GM23338 (cell line): ENCODE results near the gene OTOGL. TPM values are rescaled to one million over a fixed set of nuclear protein-coding genes. Genes with fewer than 3 reads are reported as not detected.

ENCODE experiments used
- ATAC-seq: fragments of 200-7000 bp; cut with Tn5 transposase; 3 replicates; pipeline ENCODE4 v1.9.1; 2020
- DNase-seq: peaks from one replicate; pipeline ENCODE4 v3.0.0-alpha.2; 2015; ENCODE audit warnings: low spot score
- H2AFZ ChIP-seq: fragments of 200-600 bp; sonication (generic); 2 replicates; pipeline ENCODE4 v1.8.0; 2016; ENCODE audit warnings: antibody characterized with exemption, mild to moderate bottlenecking, moderate library complexity
- H3F3A ChIP-seq: fragments of 200-600 bp; sonication (generic); replicated peaks from 2 replicates; pipeline ENCODE4 v1.8.0; 2017; ENCODE audit warnings: antibody characterized with exemption, mixed run types, low read depth
- H3K27ac ChIP-seq: fragments of 200-600 bp; sonication (generic); 2 replicates; pipeline ENCODE4 v1.6.1; 2016; ENCODE audit warnings: low read depth
- H3K27me3 ChIP-seq: fragments of 200-600 bp; sonication (generic); 2 replicates; pipeline ENCODE4 v1.8.0; 2016; ENCODE audit warnings: mild to moderate bottlenecking, mixed run types, moderate library complexity; ENCODE audit not compliant: insufficient read depth
- H3K36me3 ChIP-seq: fragments of 200-600 bp; sonication (generic); 2 replicates; pipeline ENCODE4 v1.8.0; 2016; ENCODE audit warnings: mild to moderate bottlenecking; ENCODE audit not compliant: insufficient read depth
- H3K4me1 ChIP-seq: fragments of 200-600 bp; sonication (generic); 2 replicates; pipeline ENCODE4 v1.8.0; 2016; ENCODE audit warnings: mild to moderate bottlenecking, moderate library complexity; ENCODE audit not compliant: insufficient read depth
- H3K4me2 ChIP-seq: fragments of 200-600 bp; sonication (generic); 2 replicates; pipeline ENCODE4 v1.7.1; 2017; ENCODE audit warnings: mixed run types
- H3K4me3 ChIP-seq: fragments of 200-600 bp; sonication (generic); 2 replicates; pipeline ENCODE4 v1.6.1; 2016; ENCODE audit warnings: mixed run types
- H3K79me2 ChIP-seq: fragments of 200-600 bp; sonication (generic); replicated peaks from 2 replicates; pipeline ENCODE4 v1.8.0; 2017; ENCODE audit warnings: mild to moderate bottlenecking; ENCODE audit not compliant: insufficient read depth
- H3K9me2 ChIP-seq: fragments of 200-600 bp; sonication (generic); 2 replicates; pipeline ENCODE4 v1.8.0; 2017; ENCODE audit not compliant: insufficient read depth
- H4K20me1 ChIP-seq: fragments of 200-600 bp; sonication (generic); replicated peaks from 2 replicates; pipeline ENCODE4 v1.8.0; 2017; ENCODE audit warnings: mild to moderate bottlenecking; ENCODE audit not compliant: insufficient read depth
- H3K27ac Mint-ChIP-seq: 2 replicates; pipeline ENCODE4 v1.8.0; 2020; ENCODE audit warnings: inconsistent platforms, mild to moderate bottlenecking, moderate library complexity, mixed read lengths
- H3K27me3 Mint-ChIP-seq: 3 replicates; pipeline ENCODE4 v1.8.0; 2022; ENCODE audit warnings: low read depth, mild to moderate bottlenecking, moderate library complexity, mixed read lengths, inconsistent platforms; ENCODE audit not compliant: insufficient read depth, poor library complexity
- H3K36me3 Mint-ChIP-seq: 3 replicates; pipeline ENCODE4 v1.8.0; 2021; ENCODE audit warnings: low read depth, mild to moderate bottlenecking, inconsistent platforms, moderate library complexity, mixed read lengths
- H3K4me1 Mint-ChIP-seq: 3 replicates; pipeline ENCODE4 v1.8.0; 2020; ENCODE audit warnings: mild to moderate bottlenecking, inconsistent platforms, mixed read lengths
- H3K4me3 Mint-ChIP-seq: 3 replicates; pipeline ENCODE4 v1.8.0; 2021; ENCODE audit warnings: moderate library complexity, mild to moderate bottlenecking, inconsistent platforms, mixed read lengths
- H3K9me3 Mint-ChIP-seq: 3 replicates; pipeline ENCODE4 v1.8.0; 2020; ENCODE audit warnings: moderate library complexity, mild to moderate bottlenecking, inconsistent platforms, mixed read lengths
- CREB1 ChIP-seq: fragments of 250-450 bp; sonication (Bioruptor Pico); IDR thresholded peaks from 2 replicates; pipeline ENCODE4 v1.5.0; 2020; ENCODE audit warnings: low read depth, mild to moderate bottlenecking, moderate library complexity
- CTCF ChIP-seq, 2 experiments: fragments of 200-600 bp in 1 of 2; sonication (generic) in 1 of 2; conservative IDR thresholded peaks; 2 replicates each; pipeline versions ENCODE4 v1.5.1 to v1.6.1; 2016 to 2017; ENCODE audit warnings: antibody characterized with exemption in 2 of 2, low read depth in 2 of 2, mild to moderate bottlenecking in 2 of 2, moderate library complexity in 1 of 2
- ETS1 ChIP-seq: IDR thresholded peaks from 2 replicates; pipeline ENCODE4 v1.6.1; 2016; ENCODE audit warnings: antibody characterized with exemption
- EZH2 ChIP-seq: fragments of 200-600 bp; sonication (generic); IDR thresholded peaks from one replicate; pipeline ENCODE4 v1.8.0; 2017; ENCODE audit warnings: antibody characterized with exemption, mild to moderate bottlenecking, low read depth; ENCODE audit not compliant: unreplicated experiment
- EZH2phosphoT487 ChIP-seq: fragments of 200-600 bp; sonication (generic); IDR thresholded peaks from one replicate; pipeline ENCODE4 v1.8.1; 2018; ENCODE audit warnings: antibody characterized with exemption; ENCODE audit not compliant: unreplicated experiment
- JUNB ChIP-seq: IDR thresholded peaks from one replicate; pipeline ENCODE4 v1.6.1; 2016; ENCODE audit warnings: antibody characterized with exemption; ENCODE audit not compliant: unreplicated experiment
- NANOG ChIP-seq: IDR thresholded peaks from 2 replicates; pipeline ENCODE4 v1.6.1; 2016; ENCODE audit warnings: antibody characterized with exemption, borderline replicate concordance
- POLR2AphosphoS5 ChIP-seq: IDR thresholded peaks from 2 replicates; pipeline ENCODE4 v1.6.1; 2016; ENCODE audit warnings: antibody characterized with exemption, low read depth
- REST ChIP-seq: IDR thresholded peaks from one replicate; pipeline ENCODE4 v1.6.1; 2018; ENCODE audit warnings: antibody characterized with exemption; ENCODE audit not compliant: unreplicated experiment
- STAT1 ChIP-seq: IDR thresholded peaks from one replicate; pipeline ENCODE4 v1.6.1; 2016; ENCODE audit warnings: antibody characterized with exemption; ENCODE audit not compliant: unreplicated experiment
- ZNF114 ChIP-seq: fragments of 250-450 bp; sonication (Bioruptor Pico); IDR thresholded peaks from 2 replicates; pipeline ENCODE4 v1.5.0; 2020; ENCODE audit warnings: mild to moderate bottlenecking, moderate library complexity
- ZNF331 ChIP-seq: fragments of 250-450 bp; sonication (Bioruptor Pico); IDR thresholded peaks from 2 replicates; pipeline ENCODE4 v1.5.0; 2020; ENCODE audit warnings: low read depth, mild to moderate bottlenecking, moderate library complexity
- ZNF462 ChIP-seq: fragments of 250-450 bp; sonication (Bioruptor Pico); IDR thresholded peaks from 2 replicates; pipeline ENCODE4 v1.5.0; 2020; ENCODE audit warnings: mild to moderate bottlenecking, moderate library complexity
- polyA plus RNA-seq: library from polyadenylated mRNA; unstranded; fragments of >200 nt; fragmentation: Nextera tagmentation; extraction: Ambion mirVana; gene quantifications from 2 replicates; pipeline ENCODE4 v1.2.1, GENCODE V29; 2016
- total RNA-seq: library from RNA; depleted of rRNA; stranded (reverse); fragments of >200 nt; shearing (Covaris generic); gene quantifications from 2 replicates; pipeline ENCODE4 v1.2.3, GENCODE V29; 2014

The OTOGL gene
- total and polyA plus RNA-seq, 2 experiments from 2014 or later, result 0.36 to 0.66 TPM

GRCh38 chr12:80282761-80283160 is 183.4 kb downstream of the OTOGL start:
- Mint-ChIP-seq H3K36me3 (no peaks in the 10 kb centered on the region), H3K27me3 (no peaks in the 10 kb centered on the region), H3K9me3 (peaks cover 13% of the 10 kb centered on the region), H3K4me1 (no peaks in the 10 kb centered on the region), H3K4me3 (no peak overlapping the region), H3K27ac (no peak overlapping the region)
- H3F3A ChIP-seq, result no peaks in the 10 kb centered on the region
- TF ChIP-seq ZNF331 (CRISPR knock-in tag) (no peak), CTCF (conservative IDR thresholded peaks at IDR 0.05; ENCODE audit: low read depth in 2 of 2) (no peak), JUNB (no peak), REST (no peak), EZH2phosphoT487 (no peak), CREB1 (no peak), NANOG (no peak), POLR2AphosphoS5 (no peak), ZNF114 (CRISPR knock-in tag) (no peak), ZNF462 (CRISPR knock-in tag) (no peak), ETS1 (no peak), STAT1 (no peak), EZH2 (no peak)
- no peaks in the 10 kb centered on the region for H3K79me2 ChIP-seq
- no peak overlapping the region for H3K4me3 ChIP-seq
- no peaks in the 10 kb centered on the region for H3K36me3 ChIP-seq
- H3K4me1 ChIP-seq, result no peaks in the 10 kb centered on the region
- ATAC-seq, result no peak
- no peak overlapping the region for H3K4me2 ChIP-seq
- no peak for DNase-seq
- no peak overlapping the region for H3K27ac ChIP-seq
- no peaks in the 10 kb centered on the region for H3K27me3 ChIP-seq
- H2AFZ ChIP-seq, result no peak overlapping the region
- H4K20me1 ChIP-seq, result no peaks in the 10 kb centered on the region
- no peaks in the 10 kb centered on the region for H3K9me2 ChIP-seq
